GM12878 (cell line): Measurements from ENCODE around the gene FBXL16. TPM values are rescaled to one million over a fixed set of nuclear protein-coding genes. Genes with fewer than 3 reads are reported as not detected.

Source experiments
- ASH2L ChIP-seq: fragments of 300-600, 200-600 bp; sonication (generic); IDR thresholded peaks from 2 replicates; pipeline ENCODE4 v1.6.1; 2017; ENCODE audit warnings: low read depth, mild to moderate bottlenecking, borderline replicate concordance
- CREM ChIP-seq: IDR thresholded peaks from 2 replicates; pipeline ENCODE4 v1.6.1; 2014; ENCODE audit warnings: antibody characterized with exemption, low read depth
- EED ChIP-seq: sonication (generic); IDR thresholded peaks from 2 replicates; pipeline ENCODE4 v1.6.1; 2016; ENCODE audit warnings: antibody characterized with exemption, low read depth
- EGR1 ChIP-seq, 2 experiments: IDR thresholded peaks; 1 replicate in 1 of 2; 2 replicates in 1 of 2; pipeline ENCODE4 v1.6.1; 2011 to 2012; ENCODE audit warnings: low read depth in 2 of 2, low read length in 2 of 2, borderline replicate concordance in 1 of 2, mild to moderate bottlenecking in 1 of 2, moderate library complexity in 1 of 2
- EP300 ChIP-seq, 2 experiments: fragments of 150-350 bp in 1 of 2; IDR thresholded peaks; 2 replicates each; pipeline ENCODE4 v1.6.1; 2011 to 2012; ENCODE audit warnings: low read depth in 2 of 2, low read length in 2 of 2, borderline replicate concordance in 1 of 2, improper control_type of control experiment in 1 of 2, inconsistent platforms in 1 of 2; ENCODE audit not compliant: control insufficient read depth in 1 of 2
- HDAC2 ChIP-seq: fragments of 200-600 bp; sonication (generic); IDR thresholded peaks from 2 replicates; pipeline ENCODE4 v1.6.1; 2017
- PML ChIP-seq: IDR thresholded peaks from 2 replicates; pipeline ENCODE4 v1.6.1; 2012; ENCODE audit warnings: low read length, inconsistent platforms
- POU2F2 ChIP-seq: IDR thresholded peaks from 3 replicates; pipeline ENCODE4 v1.6.1; 2011; ENCODE audit warnings: low read depth, mild to moderate bottlenecking, low read length, borderline replicate concordance
- SIX5 ChIP-seq: IDR thresholded peaks from 2 replicates; pipeline ENCODE4 v1.6.1; 2011; ENCODE audit warnings: mild to moderate bottlenecking, low read depth, low read length, moderate library complexity; ENCODE audit not compliant: severe bottlenecking
- SMAD1 ChIP-seq: fragments of 450-650 bp; IDR thresholded peaks from 2 replicates; pipeline ENCODE4 v1.6.1; 2018; ENCODE audit warnings: mild to moderate bottlenecking, low read depth; ENCODE audit not compliant: partially characterized antibody
- SPI1 ChIP-seq: IDR thresholded peaks from 2 replicates; pipeline ENCODE4 v1.6.1; 2011; ENCODE audit warnings: low read depth, mild to moderate bottlenecking, low read length, moderate library complexity, borderline replicate concordance; ENCODE audit not compliant: insufficient read depth
- STAT1 ChIP-seq: fragments of 450-650 bp; conservative IDR thresholded peaks from 2 replicates; pipeline ENCODE4 v1.6.1; 2014; ENCODE audit warnings: antibody characterized with exemption, mild to moderate bottlenecking
- SUPT20H ChIP-seq: IDR thresholded peaks from 2 replicates; pipeline ENCODE4 v1.6.1; 2011; ENCODE audit warnings: low read depth, mild to moderate bottlenecking, low read length, moderate library complexity, borderline replicate concordance; ENCODE audit not compliant: control insufficient read depth
- TBL1XR1 ChIP-seq: IDR thresholded peaks from 2 replicates; pipeline ENCODE4 v1.6.1; 2012; ENCODE audit warnings: low read depth, low read length, improper control_type of control experiment
- YY1 ChIP-seq: IDR thresholded peaks from 2 replicates; pipeline ENCODE4 v1.6.1; 2011; ENCODE audit warnings: low read depth, mild to moderate bottlenecking, low read length
- ZBED1 ChIP-seq: IDR thresholded peaks from 2 replicates; pipeline ENCODE4 v1.6.1; 2016; ENCODE audit warnings: borderline replicate concordance
- ZNF207 ChIP-seq: fragments of 450-650 bp; IDR thresholded peaks from 2 replicates; pipeline ENCODE4 v1.6.1; 2014; ENCODE audit warnings: antibody characterized with exemption, mild to moderate bottlenecking, borderline replicate concordance
- ZNF217 ChIP-seq: fragments of 450-650 bp; IDR thresholded peaks from 2 replicates; pipeline ENCODE4 v1.6.1; 2017; ENCODE audit warnings: antibody characterized with exemption, mild to moderate bottlenecking
- polyA plus RNA-seq, 11 experiments: library from polyadenylated mRNA; depleted of rRNA in 4 of 11; unstranded in 6 of 11; stranded (reverse) in 5 of 11; fragments of >200 nt; fragmentation: Nextera tagmentation in 4 of 11; fragmentation: Illumina TruSeq in 1 of 11; extraction: Ambion mirVana in 4 of 11; extraction: Trizol in 1 of 11; gene quantifications; 1 replicate in 1 of 11; 2 replicates in 10 of 11; pipeline versions ENCODE4 v1.2.1 to v1.2.3, GENCODE V29; 2011 to 2016; ENCODE audit warnings: inconsistent platforms in 2 of 11, missing spikeins in 2 of 11, low read depth in 1 of 11
- total RNA-seq, 4 experiments: library from RNA; depleted of rRNA in 3 of 4; stranded (reverse); fragments of >200 nt in 3 of 4; fragmentation: Illumina TruSeq in 1 of 4; extraction: Trizol in 1 of 4; gene quantifications; 2 replicates each; pipeline versions ENCODE4 v1.2.1 to v1.2.3, GENCODE V29; 2013 to 2021
- TF ChIP-seq, protein P1 (sequence below): fragments of 150-350 bp; IDR thresholded peaks from 2 replicates; pipeline ENCODE4 v1.6.1; 2016; ENCODE audit warnings: low read depth, low read length
- TF ChIP-seq, protein P2 (sequence below): IDR thresholded peaks from 2 replicates; pipeline ENCODE4 v1.6.1; 2011; ENCODE audit warnings: borderline replicate concordance, low read depth, mild to moderate bottlenecking, moderate library complexity, low read length; ENCODE audit not compliant: insufficient read depth, poor library complexity, severe bottlenecking
- TF ChIP-seq, protein P3 (sequence below): fragments of 450-650 bp; IDR thresholded peaks from 2 replicates; pipeline ENCODE4 v1.6.1; 2017; ENCODE audit warnings: mild to moderate bottlenecking

FBXL16 gene
- total and polyA plus RNA-seq, 10 of the 15 experiments (the other 5 are each of a cell fraction or from before 2014, with no cell fraction given): 0.13 to 1.4 (median 0.24) TPM

DNA sequence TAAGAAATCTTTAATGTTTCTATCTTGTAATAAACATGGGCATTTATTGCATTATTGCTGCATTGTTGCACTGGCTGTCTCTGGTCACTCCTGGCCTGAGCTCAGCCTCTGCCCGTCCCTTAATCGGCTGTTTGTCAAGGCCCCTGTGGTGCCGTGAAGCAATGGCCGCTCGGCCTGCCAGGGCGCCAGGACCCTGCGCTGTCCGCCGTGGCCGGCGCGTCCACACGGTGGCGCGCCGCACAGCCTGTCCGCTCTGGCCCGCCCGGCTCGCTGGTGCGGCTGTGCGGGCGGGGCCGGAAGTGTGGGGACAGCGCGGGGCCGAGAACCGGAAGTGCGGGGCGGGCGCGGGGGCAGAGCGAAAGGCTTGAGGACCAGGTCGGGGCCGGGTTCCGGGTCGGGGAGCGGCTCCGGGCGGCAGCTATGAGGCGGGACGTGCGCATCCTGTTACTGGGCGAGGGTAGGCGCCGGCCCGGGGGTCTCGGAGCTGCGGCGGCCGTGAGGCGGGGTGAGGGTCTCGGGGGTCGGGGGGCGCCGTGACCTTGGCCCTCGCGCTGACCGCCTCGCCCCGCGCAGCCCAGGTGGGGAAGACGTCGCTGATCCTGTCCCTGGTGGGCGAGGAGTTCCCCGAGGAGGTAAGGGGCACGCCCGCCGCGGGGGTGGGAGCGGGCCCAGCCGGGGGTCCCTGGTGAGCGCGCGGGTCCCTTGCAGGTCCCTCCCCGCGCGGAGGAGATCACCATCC, 37.7 kb downstream of the FBXL16 start, which contains the start of gene RHOT2 (continued):
- TF ChIP-seq SIX5: peak; percentile 47
- TF ChIP-seq CREM: no peak
- no peak for TF ChIP-seq SMAD1
- peak; percentile 30 to 90 for TF ChIP-seq EGR1 (IDR thresholded peaks at IDR 0.05; ENCODE audit: borderline replicate concordance in 1 of 2, low read depth in 2 of 2, low read length in 2 of 2)
- TF ChIP-seq, protein P1, sequence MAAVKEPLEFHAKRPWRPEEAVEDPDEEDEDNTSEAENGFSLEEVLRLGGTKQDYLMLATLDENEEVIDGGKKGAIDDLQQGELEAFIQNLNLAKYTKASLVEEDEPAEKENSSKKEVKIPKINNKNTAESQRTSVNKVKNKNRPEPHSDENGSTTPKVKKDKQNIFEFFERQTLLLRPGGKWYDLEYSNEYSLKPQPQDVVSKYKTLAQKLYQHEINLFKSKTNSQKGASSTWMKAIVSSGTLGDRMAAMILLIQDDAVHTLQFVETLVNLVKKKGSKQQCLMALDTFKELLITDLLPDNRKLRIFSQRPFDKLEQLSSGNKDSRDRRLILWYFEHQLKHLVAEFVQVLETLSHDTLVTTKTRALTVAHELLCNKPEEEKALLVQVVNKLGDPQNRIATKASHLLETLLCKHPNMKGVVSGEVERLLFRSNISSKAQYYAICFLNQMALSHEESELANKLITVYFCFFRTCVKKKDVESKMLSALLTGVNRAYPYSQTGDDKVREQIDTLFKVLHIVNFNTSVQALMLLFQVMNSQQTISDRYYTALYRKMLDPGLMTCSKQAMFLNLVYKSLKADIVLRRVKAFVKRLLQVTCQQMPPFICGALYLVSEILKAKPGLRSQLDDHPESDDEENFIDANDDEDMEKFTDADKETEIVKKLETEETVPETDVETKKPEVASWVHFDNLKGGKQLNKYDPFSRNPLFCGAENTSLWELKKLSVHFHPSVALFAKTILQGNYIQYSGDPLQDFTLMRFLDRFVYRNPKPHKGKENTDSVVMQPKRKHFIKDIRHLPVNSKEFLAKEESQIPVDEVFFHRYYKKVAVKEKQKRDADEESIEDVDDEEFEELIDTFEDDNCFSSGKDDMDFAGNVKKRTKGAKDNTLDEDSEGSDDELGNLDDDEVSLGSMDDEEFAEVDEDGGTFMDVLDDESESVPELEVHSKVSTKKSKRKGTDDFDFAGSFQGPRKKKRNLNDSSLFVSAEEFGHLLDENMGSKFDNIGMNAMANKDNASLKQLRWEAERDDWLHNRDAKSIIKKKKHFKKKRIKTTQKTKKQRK: no peak
- no peak; a peak in 1 of 4 replicates for TF ChIP-seq EP300 (IDR thresholded peaks at IDR 0.05; ENCODE audit: borderline replicate concordance in 1 of 2, control insufficient read depth in 1 of 2, low read depth in 2 of 2, low read length in 2 of 2)
- TF ChIP-seq HDAC2: no peak
- TF ChIP-seq ZNF217: 0 out of 2 replicates have a peak, but pooled peaks have one; percentile 48
- TF ChIP-seq, protein P2, sequence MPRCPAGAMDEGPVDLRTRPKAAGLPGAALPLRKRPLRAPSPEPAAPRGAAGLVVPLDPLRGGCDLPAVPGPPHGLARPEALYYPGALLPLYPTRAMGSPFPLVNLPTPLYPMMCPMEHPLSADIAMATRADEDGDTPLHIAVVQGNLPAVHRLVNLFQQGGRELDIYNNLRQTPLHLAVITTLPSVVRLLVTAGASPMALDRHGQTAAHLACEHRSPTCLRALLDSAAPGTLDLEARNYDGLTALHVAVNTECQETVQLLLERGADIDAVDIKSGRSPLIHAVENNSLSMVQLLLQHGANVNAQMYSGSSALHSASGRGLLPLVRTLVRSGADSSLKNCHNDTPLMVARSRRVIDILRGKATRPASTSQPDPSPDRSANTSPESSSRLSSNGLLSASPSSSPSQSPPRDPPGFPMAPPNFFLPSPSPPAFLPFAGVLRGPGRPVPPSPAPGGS: peak; percentile 77
- TF ChIP-seq POU2F2: peak; percentile 51; the same call in 1 of the 3 replicates
- no peak for TF ChIP-seq SUPT20H
- TF ChIP-seq ASH2L: no peak
- no peak for TF ChIP-seq EED
- TF ChIP-seq ZNF207: peak; percentile 96
- no peak for TF ChIP-seq PML
- peak; percentile 87; the same call in 1 of the 2 replicates for TF ChIP-seq STAT1
- no peak for TF ChIP-seq ZBED1
- peak; percentile 18; the same call in 1 of the 2 replicates for TF ChIP-seq SPI1
- TF ChIP-seq, protein P3, sequence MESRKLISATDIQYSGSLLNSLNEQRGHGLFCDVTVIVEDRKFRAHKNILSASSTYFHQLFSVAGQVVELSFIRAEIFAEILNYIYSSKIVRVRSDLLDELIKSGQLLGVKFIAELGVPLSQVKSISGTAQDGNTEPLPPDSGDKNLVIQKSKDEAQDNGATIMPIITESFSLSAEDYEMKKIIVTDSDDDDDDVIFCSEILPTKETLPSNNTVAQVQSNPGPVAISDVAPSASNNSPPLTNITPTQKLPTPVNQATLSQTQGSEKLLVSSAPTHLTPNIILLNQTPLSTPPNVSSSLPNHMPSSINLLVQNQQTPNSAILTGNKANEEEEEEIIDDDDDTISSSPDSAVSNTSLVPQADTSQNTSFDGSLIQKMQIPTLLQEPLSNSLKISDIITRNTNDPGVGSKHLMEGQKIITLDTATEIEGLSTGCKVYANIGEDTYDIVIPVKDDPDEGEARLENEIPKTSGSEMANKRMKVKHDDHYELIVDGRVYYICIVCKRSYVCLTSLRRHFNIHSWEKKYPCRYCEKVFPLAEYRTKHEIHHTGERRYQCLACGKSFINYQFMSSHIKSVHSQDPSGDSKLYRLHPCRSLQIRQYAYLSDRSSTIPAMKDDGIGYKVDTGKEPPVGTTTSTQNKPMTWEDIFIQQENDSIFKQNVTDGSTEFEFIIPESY: peak; percentile 81; the same call in 1 of the 2 replicates
- TF ChIP-seq YY1: peak; percentile 97
- no peak; the same call in 1 of the 2 replicates for TF ChIP-seq TBL1XR1
